ENCODE results near the gene FOS. TPM values are rescaled to one million over a fixed set of nuclear protein-coding genes. Genes with fewer than 3 reads are reported as not detected.
A peak's percentile ranks its signal among the peaks of the same experiment; 100 is the strongest.

Gene FOS
- total and polyA plus RNA-seq, 2 of the 8 experiments (the other 6 are each of a cell fraction or from before 2014, with no cell fraction given): 50.2 to 51.8 TPM

DNA sequence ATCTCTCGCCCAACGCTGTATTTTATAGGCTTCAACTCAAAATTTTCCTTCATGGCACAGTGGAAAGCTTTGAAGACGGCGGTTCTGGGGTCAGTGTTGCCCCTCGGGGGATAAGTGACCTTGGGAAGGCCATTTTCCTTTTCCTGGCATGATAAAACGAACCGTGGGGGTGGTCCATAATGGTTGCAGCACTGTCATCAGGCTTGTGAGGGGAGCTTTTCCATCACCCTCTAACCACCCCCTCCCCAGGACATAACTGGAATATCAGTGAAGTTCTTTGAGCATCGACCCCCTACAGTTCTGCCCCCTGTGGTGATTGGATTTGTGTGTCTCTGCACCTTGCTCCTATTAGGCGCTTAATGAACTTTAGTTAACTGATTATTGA lies 16.0 kb downstream of the FOS start (continued):
- TF ChIP-seq CHD7 (IDR thresholded peaks at IDR 0.05; ENCODE audit: insufficient replicate concordance, low read length) (no peak), CEBPB (IDR thresholded peaks at IDR 0.05; ENCODE audit: low read depth, low read length) (no peak), CREB1 (IDR thresholded peaks at IDR 0.05) (no peak), TBP (IDR thresholded peaks at IDR 0.05; ENCODE audit: low read depth, low read length) (no peak), KDM5A (IDR thresholded peaks at IDR 0.05; ENCODE audit: low read length) (0 out of 2 replicates have a peak, but pooled peaks have one; percentile 20), SIRT6 (IDR thresholded peaks at IDR 0.05; ENCODE audit: low read length) (no peak), HDAC6 (IDR thresholded peaks at IDR 0.05; ENCODE audit: low read depth, low read length) (no peak), TAF7 (optimal IDR thresholded peaks at IDR 0.05; ENCODE audit: borderline replicate concordance, low read depth, low read length) (no peak), RAD21 (IDR thresholded peaks at IDR 0.05 in 1 of 2, conservative IDR thresholded peaks at IDR 0.05 in 1 of 2; ENCODE audit: low read depth in 2 of 2, low read length in 2 of 2) (no peak)
- TF ChIP-seq, protein P1, sequence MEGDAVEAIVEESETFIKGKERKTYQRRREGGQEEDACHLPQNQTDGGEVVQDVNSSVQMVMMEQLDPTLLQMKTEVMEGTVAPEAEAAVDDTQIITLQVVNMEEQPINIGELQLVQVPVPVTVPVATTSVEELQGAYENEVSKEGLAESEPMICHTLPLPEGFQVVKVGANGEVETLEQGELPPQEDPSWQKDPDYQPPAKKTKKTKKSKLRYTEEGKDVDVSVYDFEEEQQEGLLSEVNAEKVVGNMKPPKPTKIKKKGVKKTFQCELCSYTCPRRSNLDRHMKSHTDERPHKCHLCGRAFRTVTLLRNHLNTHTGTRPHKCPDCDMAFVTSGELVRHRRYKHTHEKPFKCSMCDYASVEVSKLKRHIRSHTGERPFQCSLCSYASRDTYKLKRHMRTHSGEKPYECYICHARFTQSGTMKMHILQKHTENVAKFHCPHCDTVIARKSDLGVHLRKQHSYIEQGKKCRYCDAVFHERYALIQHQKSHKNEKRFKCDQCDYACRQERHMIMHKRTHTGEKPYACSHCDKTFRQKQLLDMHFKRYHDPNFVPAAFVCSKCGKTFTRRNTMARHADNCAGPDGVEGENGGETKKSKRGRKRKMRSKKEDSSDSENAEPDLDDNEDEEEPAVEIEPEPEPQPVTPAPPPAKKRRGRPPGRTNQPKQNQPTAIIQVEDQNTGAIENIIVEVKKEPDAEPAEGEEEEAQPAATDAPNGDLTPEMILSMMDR (IDR thresholded peaks at IDR 0.05; ENCODE audit: control extremely low read depth in 1 of 3, insufficient read depth in 1 of 3, low read depth in 1 of 3, low read length in 3 of 3): no peak
